DMS153 treated with DMSO at 0.1 percent for 48 hours (cell line): ENCODE measurements around the gene CTNNA2.

Experiments
- DNase-seq: peaks from one replicate; lab custom pipeline; 2025; ENCODE audit not compliant: unreplicated experiment; lab: John Stamatoyannopoulos, UW

The CTNNA2 gene

DNA sequence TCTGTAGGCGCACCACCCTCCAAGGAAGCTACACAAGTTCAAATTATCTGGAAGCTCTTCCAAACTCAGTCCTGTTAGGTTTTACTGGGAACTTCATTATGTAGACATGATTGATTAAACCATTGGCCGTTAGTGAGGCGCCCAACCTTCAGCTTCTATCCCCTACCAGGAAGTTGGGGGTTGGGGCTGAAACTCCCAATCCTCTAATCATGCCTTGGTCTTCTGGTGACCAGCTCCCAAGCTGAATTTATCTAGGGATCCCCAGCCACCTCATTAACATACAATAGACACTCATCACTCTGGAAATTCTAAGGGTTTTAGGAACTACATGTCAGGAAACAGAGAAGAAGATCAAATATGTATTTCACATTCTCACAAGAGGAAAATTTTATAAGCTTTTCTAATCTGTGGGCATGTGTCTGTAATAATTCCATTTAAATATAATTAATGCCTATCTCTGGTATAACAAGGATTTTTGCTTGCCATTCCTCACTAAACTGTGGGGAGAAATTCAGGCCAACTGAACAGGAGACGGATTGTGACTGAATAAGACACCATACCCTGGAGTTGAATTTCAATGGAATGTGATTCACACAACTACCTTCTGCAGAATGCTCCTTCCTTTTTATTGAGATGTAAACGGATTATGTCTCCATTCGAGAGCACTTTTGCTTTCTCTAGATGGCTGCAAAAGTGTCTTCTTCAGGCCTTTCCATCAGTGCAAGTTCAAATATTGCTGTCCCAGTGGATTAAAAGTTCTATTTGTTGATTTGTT is 463.1 kb downstream of the CTNNA2 start:
- no peak for DNase-seq

DNA sequence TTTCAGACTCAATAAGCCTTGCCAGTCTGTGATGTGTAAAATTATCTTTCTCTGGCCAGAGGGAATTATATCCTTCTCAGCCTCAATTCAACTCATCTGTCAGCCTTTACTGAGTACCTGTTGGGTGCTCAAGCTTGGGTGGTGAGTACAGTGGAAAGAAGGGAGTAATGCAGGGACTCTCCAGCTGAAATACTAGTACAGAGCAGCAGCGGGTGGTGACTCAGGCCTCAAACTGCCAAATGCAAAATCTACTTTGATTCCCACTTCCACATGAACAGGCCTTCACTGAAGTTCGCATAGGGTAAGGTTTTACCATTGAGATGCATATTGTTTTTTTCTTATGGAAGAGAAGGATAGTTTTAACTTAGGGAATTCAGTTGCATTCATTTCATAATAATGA is 464.9 kb downstream of the CTNNA2 start:
- DNase-seq = no peak

DNA sequence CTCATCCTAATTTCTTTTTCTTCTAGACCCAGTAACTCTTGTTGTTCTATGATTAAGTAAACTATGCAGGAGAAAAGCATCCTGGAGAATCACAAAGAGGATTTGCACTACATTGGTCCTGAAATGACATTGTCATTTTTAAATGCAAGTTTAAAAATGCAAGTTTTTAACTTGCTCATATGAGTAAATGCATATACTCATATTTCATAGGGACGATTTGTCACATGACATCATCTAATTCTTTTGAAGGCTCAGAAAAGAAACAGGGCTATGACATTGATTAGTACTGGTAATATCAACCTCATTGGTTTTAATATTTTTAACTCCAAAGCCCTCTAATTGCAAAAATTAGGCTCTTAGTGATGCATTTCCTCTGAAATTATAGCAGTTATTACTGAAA is 467.3 kb downstream of the CTNNA2 start:
- DNase-seq = no peak

- DNase-seq = no peak
Observed at GRCh38 chr2:79980816-79981215, 468.0 kb downstream of the CTNNA2 start.

DNA sequence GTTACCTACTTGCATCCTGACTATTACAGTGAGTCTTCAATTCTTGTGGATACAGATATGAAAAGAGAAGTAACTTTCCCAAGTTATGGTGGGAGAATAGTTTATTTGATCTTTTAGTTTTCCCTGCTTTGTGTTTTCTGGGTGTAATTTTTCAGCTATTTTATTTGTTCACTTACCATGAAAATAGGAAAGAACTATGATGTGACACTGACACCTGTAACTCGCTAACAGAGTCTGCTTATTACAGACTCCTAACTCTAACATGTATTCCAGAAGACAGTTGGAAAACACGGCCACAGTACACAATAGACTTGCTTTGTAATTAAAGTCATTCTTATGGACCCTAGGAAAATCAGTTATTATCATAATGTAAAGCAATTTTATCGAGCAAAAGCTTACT is 468.5 kb downstream of the CTNNA2 start:
- no peak for DNase-seq

GRCh38 chr2:79982445-79982844 is 469.6 kb downstream of the CTNNA2 start:
- DNase-seq = no peak

DNA sequence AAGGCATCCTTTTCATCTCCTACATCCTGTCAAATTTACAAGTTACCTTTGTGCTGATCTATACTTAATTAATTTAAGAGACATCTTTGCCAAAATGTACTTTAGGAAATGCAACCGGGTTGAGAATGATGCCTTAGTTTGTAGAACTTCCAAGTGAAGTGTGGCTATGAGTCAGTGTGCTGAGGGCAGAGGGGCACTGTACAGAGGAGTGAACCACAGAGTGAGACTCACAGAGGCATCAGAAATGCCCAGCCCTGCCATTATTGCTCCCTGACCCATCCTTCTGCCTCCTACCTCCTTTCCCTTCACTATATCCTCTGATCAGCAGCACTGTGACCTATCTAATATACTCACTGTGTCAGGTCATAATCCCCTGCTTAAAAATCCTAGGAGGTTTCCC is 471.6 kb downstream of the CTNNA2 start:
- no peak for DNase-seq

DNA sequence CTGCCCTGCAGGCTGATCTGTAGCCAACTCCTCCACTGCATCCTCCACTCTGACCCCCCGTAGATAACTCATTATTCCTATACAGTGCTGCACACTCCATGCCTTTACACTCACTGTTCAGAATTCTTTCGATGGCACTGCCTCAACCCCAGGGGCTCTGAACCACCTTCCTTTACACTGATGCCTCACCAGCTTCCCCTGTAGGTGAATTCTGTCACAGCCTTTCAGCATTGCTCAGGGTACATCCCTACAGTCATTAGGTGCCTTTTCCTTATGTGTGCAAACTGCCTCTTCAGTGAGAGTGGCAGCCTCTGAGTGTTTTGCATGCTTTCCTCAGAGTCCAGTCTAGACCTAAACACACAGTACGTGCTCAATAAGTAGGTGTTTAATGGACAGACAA is 472.3 kb downstream of the CTNNA2 start:
- no peak for DNase-seq

GRCh38 chr2:79985571-79985970 is 472.7 kb downstream of the CTNNA2 start:
- no peak for DNase-seq

- no peak for DNase-seq
Observed at GRCh38 chr2:79993144-79993543, 480.3 kb downstream of the CTNNA2 start.

DNA sequence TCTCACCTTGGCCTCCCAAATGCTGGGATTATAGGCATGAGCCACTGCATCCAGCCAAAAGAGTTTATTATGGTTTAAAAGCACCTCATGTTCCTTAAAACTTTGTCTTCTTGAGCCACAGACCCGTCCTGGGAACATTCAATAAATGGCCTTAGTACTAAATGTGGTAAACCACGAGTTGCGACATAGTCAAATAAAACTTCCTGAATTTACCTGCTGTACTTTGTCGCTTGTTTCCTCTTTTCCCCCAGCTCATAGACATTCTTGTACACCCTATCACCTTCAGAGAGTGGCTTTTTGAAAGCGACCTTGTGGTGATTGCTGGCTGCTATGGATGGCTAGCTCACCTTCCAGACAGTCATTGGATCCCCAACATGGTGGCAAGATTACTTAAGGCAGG is 481.3 kb downstream of the CTNNA2 start:
- DNase-seq = no peak

DNA sequence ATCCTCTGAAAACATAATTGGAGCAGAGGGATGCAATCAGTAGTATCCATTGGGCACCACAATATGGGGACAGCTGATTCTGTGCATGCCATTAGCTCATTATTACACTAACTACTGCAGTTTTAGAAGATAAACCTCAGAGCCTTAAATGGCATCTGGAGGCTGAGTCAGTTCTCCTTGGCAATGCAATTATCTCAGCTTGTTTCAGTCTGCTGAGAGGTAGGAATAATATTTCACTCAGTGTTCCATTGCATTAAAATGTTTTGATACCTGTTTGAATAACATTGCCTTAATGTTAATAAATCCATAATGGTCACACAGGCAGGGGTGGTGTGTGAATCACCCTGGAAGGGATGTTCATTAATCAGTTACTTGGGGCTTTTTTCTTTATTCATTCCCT is 482.1 kb downstream of the CTNNA2 start:
- DNase-seq = no peak

GRCh38 chr2:79996709-79997108 is 483.9 kb downstream of the CTNNA2 start:
- DNase-seq = no peak

- no peak for DNase-seq
Observed at GRCh38 chr2:80001701-80002101, 488.9 kb downstream of the CTNNA2 start.

GRCh38 chr2:80002112-80002511 is 489.3 kb downstream of the CTNNA2 start:
- DNase-seq = no peak

DNA sequence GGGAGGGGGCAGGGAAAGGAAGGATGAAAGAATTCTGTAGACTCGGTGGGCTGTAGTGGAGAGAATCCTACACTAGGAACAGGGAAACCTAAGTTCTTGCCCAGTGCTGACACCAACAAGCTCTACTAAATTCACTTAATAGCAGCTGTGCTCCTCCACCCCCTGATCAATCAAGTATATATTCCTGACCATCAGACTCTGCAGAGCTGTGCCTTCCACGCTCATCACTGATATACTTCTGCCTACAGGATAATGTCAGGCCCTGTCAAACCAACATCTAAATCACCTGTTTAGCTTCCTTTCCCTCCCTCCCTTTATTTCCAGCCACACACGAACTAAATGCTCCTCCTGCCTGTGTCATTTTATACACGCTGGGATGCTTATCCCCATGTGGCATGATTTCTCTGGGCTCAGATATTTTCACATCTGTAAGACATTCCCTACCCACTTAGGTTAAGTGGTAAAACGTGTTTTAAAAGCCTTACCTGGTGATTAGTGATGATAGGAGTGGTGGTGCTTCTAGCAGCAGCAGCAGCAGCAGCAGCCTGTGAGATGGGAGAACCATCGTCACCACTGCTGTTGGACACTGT is 489.8 kb downstream of the CTNNA2 start:
- no peak for DNase-seq

- no peak for DNase-seq
Observed at GRCh38 chr2:80007777-80008503, 495.1 kb downstream of the CTNNA2 start.

- no peak for DNase-seq
Observed at GRCh38 chr2:80008596-80008995, 495.7 kb downstream of the CTNNA2 start.

GRCh38 chr2:80009211-80009610 is 496.4 kb downstream of the CTNNA2 start:
- no peak for DNase-seq

DNA sequence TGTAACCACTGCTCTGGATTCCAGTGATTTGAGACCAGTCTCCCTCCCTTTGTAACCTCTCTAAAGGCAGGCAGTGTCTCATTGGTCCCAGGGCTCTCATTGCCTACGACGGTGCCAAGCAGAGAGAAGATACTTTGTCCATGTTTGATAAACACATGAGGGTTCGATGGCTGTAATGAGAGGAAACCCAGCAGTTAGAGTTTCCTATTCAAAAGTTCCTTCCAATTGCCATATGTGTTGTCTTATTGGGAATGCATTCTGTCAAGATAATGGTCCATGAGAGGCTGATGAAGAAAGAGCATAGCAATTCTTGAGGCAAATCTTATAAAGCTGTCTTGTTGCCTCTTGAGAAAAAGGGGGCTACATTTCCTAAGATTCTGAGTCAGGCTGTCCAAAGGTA is 499.2 kb downstream of the CTNNA2 start:
- no peak for DNase-seq

GRCh38 chr2:80014637-80015036 is 501.8 kb downstream of the CTNNA2 start:
- no peak for DNase-seq

- DNase-seq = no peak
Observed at GRCh38 chr2:80016171-80016570, 503.3 kb downstream of the CTNNA2 start.
